Testis (tissue), 3 donors: Measurements from ENCODE around the gene ABRACL. TPM values are rescaled to one million over a fixed set of nuclear protein-coding genes. Genes with fewer than 3 reads are reported as not detected.

ENCODE experiments used
- DNase-seq: peaks from one replicate; pipeline ENCODE4 v3.0.0-alpha.2; 2019
- H3K27ac ChIP-seq, 2 donors: fragments of 200-600 bp; sonication (generic); one replicate each; pipeline ENCODE4 v1.5.1; 2019
- H3K27me3 ChIP-seq: fragments of 200-600 bp; sonication (generic); one replicate; pipeline ENCODE4 v1.5.1; 2019
- H3K36me3 ChIP-seq: fragments of 200-600 bp; sonication (generic); one replicate; pipeline ENCODE4 v1.5.1; 2017; ENCODE audit warnings: low read depth; ENCODE audit errors: missing control alignments
- H3K4me1 ChIP-seq: fragments of 200-600 bp; sonication (generic); one replicate; pipeline ENCODE4 v1.5.1; 2019
- H3K4me3 ChIP-seq, 2 donors: fragments of 200-600 bp; sonication (generic); one replicate each; pipeline ENCODE4 v1.5.1; 2017 to 2019
- H3K9me3 ChIP-seq: fragments of 200-600 bp; sonication (generic); one replicate; pipeline ENCODE4 v1.5.1; 2017
- POLR2A ChIP-seq: fragments of 450-650 bp; IDR thresholded peaks from one replicate; pipeline ENCODE4 v1.6.1; 2017; ENCODE audit warnings: antibody characterized with exemption, mild to moderate bottlenecking, moderate library complexity
- WGBS, 2 donors: methylation state at CpG; one replicate each; pipeline ENCODE4 v1.1.5; 2018; 5-methylcytosine and 5-hydroxymethylcytosine counted together
- intact Hi-C: fragments of 100-400 bp; cut with DNase I; formaldehyde crosslinking; loops from one replicate; pipeline ENCODE4 v1.15.1; 2023; ENCODE audit warnings: low total_unique reads
- polyA plus RNA-seq: library from polyadenylated mRNA; stranded (reverse); fragments of 350-450 nt; fragmentation: Illumina TruSeq; extraction: RNeasy Lipid Tissue Mini Kit (QIAGEN cat#74804); gene quantifications from one replicate; pipeline ENCODE4 v1.2.3, GENCODE V29; 2014; ENCODE audit warnings: low read depth, low replicate concordance; ENCODE audit not compliant: insufficient read depth
- total RNA-seq, 2 donors: library from RNA; depleted of rRNA; stranded (reverse); fragments of >200 nt; gene quantifications; one replicate each; pipeline ENCODE4 v1.2.3, GENCODE V29; 2016
- TF ChIP-seq, protein P1 (sequence below), 3 experiments: fragments of 450-650 bp in 2 of 3; fragments of 200-600 bp in 1 of 3; sonication (generic) in 1 of 3; IDR thresholded peaks; one replicate each; pipeline ENCODE4 v1.5.1; 2016 to 2019; ENCODE audit warnings: antibody characterized with exemption in 3 of 3, mild to moderate bottlenecking in 2 of 3, moderate library complexity in 1 of 3

ABRACL gene
- total and polyA plus RNA-seq, 3 donors from 2014 or later: 43.5 to 60.3 (median 59.5) TPM

DNA sequence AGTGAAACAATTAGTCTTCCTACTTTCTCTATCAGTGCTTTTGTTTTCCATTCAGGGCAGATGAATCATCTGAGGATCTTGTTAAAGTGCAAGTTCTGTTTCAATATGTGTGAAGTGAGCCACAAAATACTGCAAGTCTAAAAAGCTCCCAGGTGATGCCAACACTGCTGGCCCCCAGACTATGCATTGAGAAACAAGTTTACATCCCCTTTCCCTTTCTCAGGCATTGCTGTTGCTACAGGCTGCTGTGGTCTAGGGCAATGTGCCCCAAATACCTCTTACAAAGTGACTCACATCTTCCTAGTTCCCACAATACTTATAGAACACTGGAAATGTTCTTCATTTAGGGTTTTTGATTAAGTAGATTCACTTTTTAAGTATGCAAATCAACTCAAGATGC is 31.8 kb downstream of the ABRACL start:
- Histone ChIP-seq H3K27me3 (no peaks in the 10 kb centered on the region), H3K4me1 (no peaks in the 10 kb centered on the region), H3K27ac (no peak overlapping the region), H3K36me3 (no peaks in the 10 kb centered on the region), H3K9me3 (no peaks in the 10 kb centered on the region), H3K4me3 (no peak overlapping the region)
- no peak for TF ChIP-seq POLR2A
- TF ChIP-seq, protein P1, sequence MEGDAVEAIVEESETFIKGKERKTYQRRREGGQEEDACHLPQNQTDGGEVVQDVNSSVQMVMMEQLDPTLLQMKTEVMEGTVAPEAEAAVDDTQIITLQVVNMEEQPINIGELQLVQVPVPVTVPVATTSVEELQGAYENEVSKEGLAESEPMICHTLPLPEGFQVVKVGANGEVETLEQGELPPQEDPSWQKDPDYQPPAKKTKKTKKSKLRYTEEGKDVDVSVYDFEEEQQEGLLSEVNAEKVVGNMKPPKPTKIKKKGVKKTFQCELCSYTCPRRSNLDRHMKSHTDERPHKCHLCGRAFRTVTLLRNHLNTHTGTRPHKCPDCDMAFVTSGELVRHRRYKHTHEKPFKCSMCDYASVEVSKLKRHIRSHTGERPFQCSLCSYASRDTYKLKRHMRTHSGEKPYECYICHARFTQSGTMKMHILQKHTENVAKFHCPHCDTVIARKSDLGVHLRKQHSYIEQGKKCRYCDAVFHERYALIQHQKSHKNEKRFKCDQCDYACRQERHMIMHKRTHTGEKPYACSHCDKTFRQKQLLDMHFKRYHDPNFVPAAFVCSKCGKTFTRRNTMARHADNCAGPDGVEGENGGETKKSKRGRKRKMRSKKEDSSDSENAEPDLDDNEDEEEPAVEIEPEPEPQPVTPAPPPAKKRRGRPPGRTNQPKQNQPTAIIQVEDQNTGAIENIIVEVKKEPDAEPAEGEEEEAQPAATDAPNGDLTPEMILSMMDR (IDR thresholded peaks at IDR 0.05): no peak
- no peak for DNase-seq
- intact Hi-C loops: no loop called here

DNA sequence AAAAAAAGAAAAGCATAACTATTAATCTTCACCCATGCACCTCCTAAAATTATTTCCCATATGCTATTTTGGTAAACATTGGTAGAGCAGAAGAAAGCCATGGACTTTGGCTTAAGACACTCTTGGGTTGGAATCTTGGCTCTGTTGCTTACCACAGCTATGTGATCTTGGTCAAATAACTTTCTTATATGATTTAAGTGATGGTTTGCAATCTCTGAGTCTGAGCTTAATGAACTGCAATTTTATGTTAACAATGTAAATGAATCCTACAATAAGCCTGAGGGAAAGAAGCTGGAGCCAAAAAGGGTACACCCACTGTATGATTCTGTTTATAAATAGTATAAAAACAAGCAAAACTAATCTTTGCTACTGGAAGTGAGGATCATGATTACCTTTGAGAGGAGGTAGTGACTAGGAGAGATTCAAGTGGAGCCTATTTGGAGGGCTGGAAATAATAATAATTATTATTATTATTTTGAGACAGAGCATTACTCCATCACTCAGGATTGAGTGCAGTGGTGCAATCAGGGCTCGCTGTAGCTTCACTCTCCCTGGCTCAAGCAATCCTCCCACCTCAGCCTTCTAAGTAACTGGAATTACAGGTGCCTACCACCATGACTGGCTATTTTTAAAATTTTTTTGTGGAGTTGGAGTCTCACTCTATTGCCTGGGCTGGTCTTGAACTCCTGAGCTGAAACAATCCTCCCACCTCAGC is 34.5 kb downstream of the ABRACL start:
- no peak for DNase-seq
- Histone ChIP-seq H3K4me1 (no peaks in the 10 kb centered on the region), H3K27ac (no peak overlapping the region), H3K36me3 (no peaks in the 10 kb centered on the region), H3K27me3 (no peaks in the 10 kb centered on the region), H3K4me3 (no peak overlapping the region), H3K9me3 (no peaks in the 10 kb centered on the region)
- intact Hi-C loops: no loop called here
- 92% methylated on average over 1 of the region's 1 CpG for WGBS, 2 donors
- TF ChIP-seq, protein P1 (IDR thresholded peaks at IDR 0.05): no peak
- TF ChIP-seq POLR2A: no peak

DNA sequence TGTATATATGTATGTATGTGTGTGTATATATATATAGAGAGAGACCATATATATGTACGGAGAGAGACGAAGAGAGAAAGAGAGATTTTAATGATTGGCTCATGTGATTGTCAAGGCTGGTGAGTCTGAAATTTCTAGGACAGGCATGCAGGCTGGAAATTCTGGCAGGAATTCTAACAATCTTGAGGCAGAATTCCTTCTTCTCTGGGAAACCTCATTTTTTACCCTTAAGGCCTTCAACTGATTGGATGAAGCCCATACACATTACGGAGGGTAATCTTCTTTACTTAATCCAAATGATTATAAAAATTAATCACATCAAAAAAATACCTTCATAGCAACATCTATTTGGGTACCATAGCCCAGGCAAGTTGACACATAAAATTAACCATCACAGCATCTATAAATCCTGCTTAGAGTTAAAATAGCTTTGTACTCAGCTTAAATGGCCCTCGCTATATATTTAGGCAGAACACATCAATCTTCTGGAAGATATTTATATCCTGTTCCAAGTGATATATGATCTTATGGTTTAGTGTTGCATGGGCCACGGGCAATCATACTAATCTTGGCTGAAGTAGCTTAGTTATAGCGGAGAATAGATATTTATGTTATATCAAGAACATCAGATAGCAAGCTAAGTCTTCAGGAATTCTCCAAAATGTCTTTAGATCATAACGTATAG is 36.6 kb downstream of the ABRACL start:
- intact Hi-C loops: no loop called here
- 73 to 81% methylated on average over 7 of the region's 7 CpGs for WGBS, 2 donors
- no peaks in the 10 kb centered on the region for H3K27me3 ChIP-seq
- H3K9me3 ChIP-seq: no peaks in the 10 kb centered on the region
- no peaks in the 10 kb centered on the region for H3K4me1 ChIP-seq
- H3K27ac ChIP-seq: no peak overlapping the region
- no peaks in the 10 kb centered on the region for H3K36me3 ChIP-seq
- TF ChIP-seq, protein P1 (IDR thresholded peaks at IDR 0.05): no peak
- no peak for TF ChIP-seq POLR2A
- no peak overlapping the region for H3K4me3 ChIP-seq
- DNase-seq: no peak

DNA sequence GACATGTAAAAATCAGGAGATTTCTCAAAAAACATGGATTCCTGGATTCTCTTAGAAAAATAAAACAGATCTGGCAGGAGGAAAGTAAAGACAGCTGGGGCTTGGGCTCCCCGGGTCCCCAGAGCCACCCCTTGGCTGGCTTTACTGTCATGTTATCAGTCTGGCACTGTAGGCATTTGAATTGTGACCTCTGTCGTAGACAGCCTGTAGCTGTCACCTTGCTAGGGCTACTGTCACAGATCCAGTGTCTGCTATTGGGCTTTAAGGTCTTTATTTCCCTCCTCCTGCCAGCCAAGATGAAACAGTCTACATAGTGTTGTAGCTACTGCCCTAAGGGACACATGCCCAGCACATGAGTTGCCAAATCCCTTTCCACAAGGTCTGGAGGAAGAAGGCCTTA is 37.5 kb downstream of the ABRACL start:
- intact Hi-C loops: no loop called here
- Histone ChIP-seq H3K9me3 (no peaks in the 10 kb centered on the region), H3K4me1 (no peaks in the 10 kb centered on the region), H3K27me3 (no peaks in the 10 kb centered on the region), H3K36me3 (no peaks in the 10 kb centered on the region), H3K4me3 (no peak overlapping the region), H3K27ac (no peak overlapping the region)
- TF ChIP-seq POLR2A: no peak
- TF ChIP-seq, protein P1 (IDR thresholded peaks at IDR 0.05): no peak
- no peak for DNase-seq
- WGBS, 2 donors: 54 to 70% methylated on average over 2 of the region's 2 CpGs
